NCI-H2029 (cell line): ENCODE results near the gene CPA5.

Experiments used
- DNase-seq: peaks from one replicate; lab custom pipeline; 2025; lab: John Stamatoyannopoulos, UW

The CPA5 gene

DNA sequence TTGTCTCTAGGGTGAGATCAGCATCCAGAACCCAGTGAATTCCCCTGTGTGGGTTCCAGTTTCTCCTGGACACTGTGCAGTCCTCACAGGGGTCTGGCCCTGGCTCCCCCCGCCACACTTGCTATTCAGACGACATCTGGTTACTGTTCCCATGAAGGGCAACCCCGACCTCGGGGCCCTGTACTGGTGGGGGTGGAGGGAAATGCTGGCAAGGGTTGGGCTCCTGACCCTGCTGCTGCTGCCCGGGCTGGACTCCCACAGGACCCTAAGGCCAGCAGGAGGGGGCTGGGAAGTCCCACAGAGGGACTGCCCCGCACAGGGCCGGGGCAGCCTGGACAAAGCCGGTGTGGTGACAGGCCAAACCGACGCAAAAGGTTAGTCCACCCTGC is 34.9 kb downstream of the CPA5 start:
- DNase-seq = no peak

DNA sequence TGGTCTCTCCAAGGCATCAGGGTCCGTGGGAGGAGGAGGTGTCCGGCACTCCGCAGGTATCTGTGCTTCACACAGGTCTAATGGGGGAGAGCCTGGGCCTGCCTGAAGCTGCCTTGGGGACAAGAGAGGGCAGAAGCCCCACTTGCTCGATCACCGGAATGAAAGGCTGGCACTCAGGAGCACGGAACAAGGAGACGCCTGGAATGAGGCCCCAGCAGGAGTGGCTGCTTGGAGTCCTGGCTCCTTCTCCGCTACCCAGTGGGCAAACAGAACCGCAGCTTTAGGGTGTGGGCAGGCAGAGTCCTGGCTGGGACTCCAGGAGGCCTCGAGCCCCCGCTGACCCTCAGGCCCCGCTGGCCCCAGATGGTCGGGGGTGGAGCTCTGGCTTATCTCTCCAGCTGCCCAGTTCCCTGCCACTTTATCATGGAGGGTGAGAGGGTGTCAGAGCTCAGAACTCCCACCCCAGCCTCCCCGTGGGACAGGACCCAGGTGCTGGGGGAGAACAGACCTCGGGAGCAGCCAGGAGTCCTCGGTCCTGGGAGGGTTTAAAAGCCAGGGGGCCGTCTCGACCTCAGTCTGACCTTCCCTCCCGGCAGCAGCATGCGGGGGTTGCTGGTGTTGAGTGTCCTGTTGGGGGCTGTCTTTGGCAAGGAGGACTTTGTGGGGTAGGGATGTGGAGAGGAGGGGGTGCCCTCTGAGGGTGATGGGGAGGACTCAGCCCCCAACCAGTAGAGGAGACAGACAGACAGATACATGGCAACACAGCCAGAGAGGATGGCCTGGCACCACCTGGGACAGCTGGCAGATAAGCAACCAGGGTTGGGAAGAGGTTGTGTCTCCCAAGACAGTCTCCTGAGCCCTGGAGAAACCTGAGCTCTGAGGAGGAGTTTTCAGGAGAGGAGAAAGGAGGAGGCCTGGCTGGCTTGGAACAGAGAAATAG is 35.6 kb downstream of the CPA5 start, which contains the start of gene CPA1:
CPA1 (plus strand) TSS at position 574 of the 940 bp plus-strand sequence; CDS start at position 601, 27 bp downstream.
- no peak for DNase-seq

DNA sequence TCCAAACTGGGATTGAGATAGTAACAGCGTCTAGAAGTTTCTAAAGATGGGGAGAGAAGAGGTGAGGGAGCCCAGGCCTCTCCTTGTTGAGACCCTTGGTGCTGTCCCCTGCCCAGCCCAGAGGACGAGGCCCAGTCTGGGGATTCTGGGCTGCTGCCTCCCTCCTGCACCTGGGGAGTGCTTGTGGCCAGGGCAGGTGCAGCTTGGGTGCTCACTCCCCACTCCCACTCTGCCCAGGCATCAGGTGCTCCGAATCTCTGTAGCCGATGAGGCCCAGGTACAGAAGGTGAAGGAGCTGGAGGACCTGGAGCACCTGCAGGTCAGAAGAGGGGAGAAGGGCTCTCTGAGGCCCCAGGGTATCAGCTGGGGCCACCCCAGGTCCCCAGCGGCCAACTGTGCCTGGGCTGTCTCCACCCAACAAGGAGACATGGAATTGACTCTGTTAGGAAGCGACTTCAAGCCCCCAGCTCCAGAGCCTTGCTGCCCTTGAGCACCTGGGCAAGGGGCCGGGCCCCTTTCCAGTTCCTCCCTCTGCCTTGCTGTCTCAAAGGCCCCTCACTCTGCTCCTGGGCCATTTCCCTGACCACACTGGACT is 36.3 kb downstream of the CPA5 start:
- DNase-seq = no peak

DNA sequence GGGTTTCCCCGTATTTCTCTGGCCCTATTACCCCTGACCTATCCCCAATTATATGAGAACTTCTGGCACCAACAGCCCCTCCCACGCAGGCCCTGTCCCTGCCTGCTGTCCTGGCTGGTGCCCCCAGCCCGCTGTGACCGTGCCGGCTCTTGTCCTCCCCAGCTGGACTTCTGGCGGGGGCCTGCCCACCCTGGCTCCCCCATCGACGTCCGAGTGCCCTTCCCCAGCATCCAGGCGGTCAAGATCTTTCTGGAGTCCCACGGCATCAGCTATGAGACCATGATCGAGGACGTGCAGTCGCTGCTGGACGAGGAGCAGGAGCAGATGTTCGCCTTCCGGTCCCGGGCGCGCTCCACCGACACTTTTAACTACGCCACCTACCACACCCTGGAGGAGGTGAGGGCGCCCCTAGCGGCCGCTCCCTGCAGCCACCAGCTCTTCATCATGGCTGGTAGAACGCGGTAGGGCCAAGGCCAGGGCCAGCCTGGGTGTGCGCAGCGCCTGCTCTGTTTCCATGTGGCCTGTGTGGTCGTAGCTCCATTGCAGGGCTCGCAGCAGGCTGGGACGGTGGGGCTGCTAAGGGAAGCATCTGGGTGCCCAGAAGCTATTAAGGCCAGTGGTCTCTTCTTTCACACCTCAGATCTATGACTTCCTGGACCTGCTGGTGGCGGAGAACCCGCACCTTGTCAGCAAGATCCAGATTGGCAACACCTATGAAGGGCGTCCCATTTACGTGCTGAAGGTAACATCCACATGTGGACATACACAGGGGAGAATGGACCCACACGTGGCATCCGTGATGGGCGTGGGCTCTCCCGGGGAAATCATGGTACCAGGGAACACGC is 37.1 kb downstream of the CPA5 start:
- no peak for DNase-seq

DNA sequence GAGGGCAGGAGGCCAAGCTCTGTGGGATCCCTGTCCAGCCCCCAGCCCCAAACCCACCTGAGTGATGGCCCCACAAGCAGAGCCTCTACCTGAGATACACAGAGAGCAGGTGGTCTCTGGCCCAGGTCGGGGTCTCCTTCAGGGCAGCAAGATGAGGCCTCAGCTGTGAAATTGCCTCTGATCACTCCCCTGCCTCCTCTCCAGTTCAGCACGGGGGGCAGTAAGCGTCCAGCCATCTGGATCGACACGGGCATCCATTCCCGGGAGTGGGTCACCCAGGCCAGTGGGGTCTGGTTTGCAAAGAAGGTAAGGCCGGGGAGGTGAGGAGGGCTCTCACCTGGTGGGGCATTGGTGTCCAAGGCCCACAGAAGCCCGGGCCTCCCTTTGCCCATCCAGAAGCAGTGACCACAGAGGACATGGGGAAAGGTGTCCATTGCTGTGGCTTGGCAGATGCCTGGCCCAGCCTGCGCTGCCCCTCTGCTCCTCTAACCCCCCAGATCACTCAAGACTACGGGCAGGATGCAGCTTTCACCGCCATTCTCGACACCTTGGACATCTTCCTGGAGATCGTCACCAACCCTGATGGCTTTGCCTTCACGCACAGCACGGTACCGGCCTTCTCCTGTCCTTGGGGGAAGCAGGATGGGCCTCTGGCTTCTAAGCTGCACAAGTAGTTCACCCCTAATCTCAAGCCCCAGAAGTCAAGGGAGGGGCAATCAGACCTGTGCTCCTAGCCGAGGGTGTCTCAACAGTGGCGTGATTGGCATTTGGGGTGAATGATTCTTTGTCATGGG is 38.8 kb downstream of the CPA5 start:
- DNase-seq = no peak

DNA sequence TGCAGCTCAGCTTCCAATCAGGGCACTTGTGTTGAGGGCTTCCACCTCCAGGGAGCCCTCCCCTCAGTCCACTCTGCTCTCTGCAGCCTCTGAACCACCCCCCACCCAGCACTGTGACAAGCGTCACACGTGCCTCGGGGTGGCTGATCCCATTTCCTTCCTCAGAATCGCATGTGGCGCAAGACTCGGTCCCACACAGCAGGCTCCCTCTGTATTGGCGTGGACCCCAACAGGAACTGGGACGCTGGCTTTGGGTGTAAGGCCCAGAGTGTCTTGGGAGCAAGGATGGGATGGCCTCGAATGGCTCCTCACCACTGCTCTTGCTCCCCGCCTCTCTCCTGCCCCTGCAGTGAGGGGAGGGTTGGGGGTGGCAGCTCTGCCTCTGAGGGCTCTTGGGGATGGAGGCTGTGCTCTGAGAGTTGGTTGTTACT is 39.8 kb downstream of the CPA5 start:
- DNase-seq = no peak

DNA sequence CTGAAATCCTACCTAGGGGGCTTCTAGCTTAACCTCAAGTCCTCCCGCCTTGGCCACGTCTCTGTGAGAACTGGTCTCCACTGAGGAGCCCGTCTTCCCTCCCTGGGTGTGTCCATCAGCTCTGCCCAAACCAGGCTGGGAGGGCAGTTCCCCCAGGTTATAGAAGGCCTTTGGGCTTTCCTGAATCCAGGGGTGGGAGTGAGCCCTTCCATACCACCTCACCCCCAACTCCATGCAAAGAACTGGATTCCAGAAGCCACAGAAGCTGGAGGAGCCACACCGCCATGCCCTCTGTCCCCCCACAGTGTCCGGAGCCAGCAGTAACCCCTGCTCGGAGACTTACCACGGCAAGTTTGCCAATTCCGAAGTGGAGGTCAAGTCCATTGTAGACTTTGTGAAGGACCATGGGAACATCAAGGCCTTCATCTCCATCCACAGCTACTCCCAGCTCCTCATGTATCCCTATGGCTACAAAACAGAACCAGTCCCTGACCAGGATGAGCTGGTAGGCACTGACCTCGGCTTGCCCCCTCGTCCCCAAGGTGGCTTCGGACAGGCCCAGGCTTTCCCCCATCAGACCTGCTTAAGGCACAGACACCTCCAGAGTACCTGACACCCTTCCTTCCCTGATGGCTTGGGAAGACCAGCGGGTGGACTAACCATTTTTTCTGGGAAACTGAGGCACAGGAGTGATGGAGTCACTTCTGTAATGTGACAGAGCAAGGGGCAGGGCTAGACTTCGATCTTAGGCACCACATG is 40.4 kb downstream of the CPA5 start:
- DNase-seq = no peak

DNA sequence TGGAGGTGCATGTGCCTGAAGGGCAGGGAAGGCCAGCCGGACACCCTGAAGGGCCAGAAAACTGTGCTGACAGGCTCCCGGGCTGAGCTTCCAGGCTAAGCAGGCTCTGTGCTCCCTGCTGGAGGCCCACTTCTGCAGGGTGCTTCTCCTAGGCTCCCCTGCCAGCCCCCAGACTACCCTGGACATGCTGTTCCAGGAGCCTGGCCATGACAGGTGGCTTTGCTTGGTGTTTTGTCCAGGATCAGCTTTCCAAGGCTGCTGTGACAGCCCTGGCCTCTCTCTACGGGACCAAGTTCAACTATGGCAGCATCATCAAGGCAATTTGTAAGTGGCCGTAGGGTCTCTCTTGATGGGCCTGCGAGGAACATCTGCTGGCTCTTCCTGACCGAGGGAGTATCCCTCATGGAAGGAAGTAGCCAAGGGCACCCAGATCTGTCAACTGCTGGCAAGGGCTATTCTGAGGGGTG is 41.0 kb downstream of the CPA5 start:
- DNase-seq = no peak

DNA sequence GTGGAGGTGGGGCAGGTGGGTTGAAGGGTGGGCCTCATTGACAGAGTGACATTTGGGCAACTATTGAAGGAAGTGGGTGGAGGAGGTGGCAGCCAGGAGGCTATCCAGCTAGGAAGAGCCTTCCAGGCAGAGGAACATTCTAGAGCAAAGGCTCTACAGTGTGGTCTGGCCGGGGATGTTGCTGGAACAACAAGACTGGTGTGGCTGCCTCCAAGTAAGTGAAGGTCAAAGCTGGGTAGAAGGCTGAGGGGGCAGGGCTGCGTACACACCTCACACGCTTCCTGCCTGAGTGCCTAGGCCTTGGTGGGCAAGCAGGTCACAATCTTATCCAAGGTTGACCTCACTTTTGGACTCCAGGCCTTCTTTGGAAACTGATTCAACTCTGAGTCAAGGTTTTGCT is 42.3 kb downstream of the CPA5 start:
- no peak for DNase-seq

DNA sequence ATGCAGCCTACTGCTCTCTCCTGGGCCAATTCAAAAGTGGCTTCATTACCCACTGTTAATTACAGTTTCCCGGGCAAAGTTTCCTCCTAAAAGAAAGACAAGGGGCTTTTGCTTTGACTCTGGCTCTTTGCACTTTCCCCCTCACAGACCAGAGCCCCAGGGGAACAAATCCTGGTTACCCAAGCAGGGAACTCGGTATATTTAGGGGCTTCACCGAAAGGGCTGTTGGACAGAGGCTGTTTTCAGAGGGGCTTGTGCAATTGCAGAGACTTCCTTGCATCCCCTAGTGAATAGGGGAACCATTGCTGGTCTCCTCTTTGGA is 42.7 kb downstream of the CPA5 start:
- no peak for DNase-seq

DNA sequence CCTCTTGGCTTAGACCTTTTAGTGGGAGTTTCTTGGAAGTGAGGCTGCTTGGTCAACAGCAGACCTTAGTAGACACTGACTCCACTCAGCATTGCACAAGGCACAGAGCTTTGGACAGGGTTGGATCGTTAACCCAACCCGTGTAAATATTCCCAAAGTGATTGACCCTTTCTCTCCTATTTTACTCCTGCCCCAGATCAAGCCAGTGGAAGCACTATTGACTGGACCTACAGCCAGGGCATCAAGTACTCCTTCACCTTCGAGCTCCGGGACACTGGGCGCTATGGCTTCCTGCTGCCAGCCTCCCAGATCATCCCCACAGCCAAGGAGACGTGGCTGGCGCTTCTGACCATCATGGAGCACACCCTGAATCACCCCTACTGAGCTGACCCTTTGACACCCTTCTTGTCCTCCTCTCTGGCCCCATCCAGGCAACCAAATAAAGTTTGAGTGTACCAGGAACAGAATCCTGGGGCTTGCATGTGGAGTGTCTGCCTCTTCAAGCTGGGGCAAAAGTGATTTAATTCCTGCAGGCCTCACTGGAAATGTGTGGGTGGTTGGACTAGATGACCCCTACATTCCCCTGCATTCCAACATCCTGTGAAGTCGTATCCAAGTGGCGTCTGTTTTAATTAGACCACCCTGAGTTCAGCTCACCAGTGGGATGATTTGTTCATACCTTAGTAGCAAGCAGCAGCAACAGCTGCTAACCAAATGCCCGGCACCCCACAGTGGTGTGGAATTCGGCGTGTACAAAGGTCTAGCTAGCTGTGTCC is 43.2 kb downstream of the CPA5 start:
- no peak for DNase-seq

DNA sequence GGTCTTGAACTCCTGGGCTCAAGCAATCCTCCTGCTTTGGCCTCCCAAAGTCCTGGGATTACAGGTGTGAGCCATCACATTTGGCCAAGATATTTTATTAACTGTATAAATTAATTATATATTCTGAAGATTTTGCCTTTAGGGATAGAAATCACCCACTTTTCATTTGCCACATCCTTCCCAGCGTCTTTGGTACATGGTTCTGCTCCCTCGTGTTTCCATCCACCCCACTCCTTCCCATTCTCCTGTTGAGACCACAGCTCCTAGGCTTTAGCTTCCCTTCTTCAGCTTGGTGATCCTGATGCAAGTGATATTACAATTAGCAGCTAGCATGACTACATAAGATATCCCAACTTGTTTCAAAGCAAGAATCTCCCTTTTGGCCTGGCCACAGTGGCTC is 44.1 kb downstream of the CPA5 start:
- DNase-seq = no peak

DNA sequence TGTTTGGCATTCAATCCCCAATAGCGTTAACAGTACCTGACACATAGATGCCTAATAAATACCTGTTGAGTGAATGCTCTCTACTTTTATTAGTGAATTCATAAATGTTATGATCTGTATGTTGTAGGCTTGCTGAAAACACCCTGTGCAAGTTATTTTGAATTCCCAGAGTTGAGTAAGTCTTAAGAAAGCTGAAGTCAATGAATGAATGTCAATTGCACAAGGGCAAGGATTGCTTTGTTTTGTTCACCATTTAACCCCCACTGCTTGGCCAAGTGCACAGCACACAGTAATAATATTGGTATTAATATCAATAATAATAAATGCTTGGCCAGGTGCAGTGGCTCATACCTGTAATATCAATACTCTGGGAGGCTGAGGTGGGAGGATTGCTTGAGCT is 45.9 kb downstream of the CPA5 start:
- DNase-seq = no peak

DNA sequence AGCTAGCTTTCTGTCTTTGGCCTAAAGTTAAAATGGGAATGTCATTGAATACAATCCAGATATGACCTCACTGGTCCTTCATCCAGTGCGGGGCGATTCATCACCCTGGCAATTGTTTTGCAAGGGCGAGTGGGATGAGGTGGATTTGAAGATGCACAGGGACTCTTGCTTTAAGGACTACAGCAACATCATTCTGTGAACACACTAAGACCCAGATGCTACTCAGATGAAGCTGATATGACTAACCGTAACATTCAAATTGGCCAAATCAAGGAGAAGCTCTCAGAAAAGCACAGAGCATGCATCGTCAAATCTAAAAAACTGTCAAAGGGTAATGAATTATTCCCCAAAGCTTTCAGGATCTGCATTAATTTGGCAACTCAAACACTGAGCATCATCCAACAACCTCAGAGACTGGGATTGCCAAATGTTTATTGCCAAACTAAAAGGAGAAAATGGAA is 48.5 kb downstream of the CPA5 start:
- no peak for DNase-seq

DNA sequence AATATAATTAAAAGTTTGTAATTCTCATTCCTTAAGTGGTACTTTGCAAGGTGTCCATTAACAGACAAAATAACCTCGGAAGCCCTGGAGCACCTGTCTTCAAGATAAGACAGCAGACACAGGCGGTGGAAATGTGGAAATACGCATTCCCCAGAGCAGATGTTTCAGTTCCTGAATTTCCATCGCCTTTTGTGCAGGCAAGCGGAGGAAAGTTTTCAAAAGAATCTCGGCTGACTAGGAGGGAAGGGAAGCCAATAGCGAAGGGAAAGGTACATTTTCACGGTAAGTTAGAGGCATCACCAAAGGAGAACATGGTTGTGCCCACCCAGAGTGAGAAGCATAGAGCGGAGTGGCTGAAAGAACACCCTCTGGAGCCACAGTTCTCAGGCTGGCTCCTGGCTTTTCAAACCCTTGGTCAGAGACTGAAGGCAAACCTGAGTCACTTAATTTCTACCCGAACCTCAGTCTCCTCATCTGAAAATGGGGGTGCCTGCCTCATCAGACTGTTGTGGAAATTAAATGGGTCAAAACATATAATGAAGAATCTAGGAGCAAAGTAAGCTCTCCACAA is 49.3 kb downstream of the CPA5 start:
- no peak for DNase-seq

DNA sequence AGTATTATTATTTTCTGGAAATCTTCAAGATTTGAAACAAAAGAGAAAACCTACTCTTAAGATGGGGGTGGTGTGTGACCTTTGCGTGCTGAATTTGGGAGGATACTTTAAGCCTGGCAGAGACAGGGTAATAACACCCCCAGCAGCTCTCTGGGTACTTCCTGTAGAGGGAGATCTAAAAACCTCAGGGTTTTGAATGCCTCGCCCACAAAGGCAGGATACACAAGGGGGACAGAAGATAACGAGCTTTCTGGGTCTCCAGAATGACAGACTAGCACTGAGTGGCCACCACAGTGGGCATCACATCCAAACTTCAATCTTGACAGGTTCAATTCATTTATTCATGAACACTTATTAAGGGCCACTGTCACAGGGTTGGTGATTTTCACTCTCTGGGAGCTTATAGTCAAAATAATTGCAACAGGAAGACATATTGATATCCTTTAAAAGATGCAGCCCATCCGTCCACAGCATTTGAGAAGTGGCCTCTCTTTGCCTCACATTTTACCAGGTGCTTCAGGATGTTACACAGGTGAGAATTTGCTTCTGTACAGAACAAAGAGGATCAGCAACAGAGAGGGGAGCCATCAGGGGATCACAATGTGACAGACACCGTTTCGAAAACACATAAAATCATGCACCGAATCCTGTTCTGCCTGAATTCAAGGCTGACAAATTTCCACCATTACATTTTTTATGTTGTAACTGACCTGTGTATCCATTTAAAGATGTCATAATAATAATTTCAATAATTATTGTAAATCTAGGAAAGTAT is 50.0 kb downstream of the CPA5 start:
- no peak for DNase-seq

DNA sequence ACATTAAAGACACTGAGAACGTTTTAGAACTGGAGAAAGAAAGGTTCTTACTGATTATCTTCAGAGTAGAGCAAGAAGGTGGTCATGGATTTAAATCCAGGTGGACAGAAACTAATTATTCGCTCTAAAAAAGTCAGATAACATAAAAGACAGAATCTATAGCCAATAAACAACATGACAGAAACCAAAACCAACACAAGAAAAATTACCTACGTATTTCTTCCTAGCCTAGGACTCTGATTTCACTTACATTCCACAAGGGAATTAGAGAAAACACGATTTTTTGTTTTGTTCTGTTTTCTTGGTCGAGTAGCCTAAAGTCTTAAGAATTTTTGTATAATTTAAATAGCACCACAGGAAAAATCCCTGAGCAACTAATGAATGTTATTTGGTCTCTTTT is 50.8 kb downstream of the CPA5 start:
- DNase-seq = no peak

DNA sequence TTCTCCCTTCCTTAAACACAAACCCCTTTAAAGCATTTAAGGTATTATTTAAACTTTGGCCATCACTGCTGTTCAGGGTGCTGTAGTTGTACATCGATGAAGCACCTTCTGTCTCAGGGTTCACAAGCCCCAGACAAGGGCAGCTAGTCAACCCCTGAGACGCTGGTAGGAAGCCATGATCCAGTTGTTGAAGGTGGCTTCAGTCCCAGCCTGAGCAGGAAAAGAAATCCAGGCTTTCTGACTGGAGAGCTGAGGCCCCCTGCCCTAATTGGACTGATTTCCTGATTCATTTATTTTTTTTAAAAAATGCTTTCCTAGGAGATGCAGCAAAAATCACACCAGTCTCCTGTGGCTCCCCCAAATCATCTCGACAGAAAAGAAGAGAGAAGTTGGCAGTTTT is 51.5 kb downstream of the CPA5 start:
- DNase-seq = no peak
